Measurements from ENCODE around the gene NRG2. TPM values are rescaled to one million over a fixed set of nuclear protein-coding genes. Genes with fewer than 3 reads are reported as not detected.

Gene NRG2
- total RNA-seq, 1 experiment from 2014 or later = not detected

DNA sequence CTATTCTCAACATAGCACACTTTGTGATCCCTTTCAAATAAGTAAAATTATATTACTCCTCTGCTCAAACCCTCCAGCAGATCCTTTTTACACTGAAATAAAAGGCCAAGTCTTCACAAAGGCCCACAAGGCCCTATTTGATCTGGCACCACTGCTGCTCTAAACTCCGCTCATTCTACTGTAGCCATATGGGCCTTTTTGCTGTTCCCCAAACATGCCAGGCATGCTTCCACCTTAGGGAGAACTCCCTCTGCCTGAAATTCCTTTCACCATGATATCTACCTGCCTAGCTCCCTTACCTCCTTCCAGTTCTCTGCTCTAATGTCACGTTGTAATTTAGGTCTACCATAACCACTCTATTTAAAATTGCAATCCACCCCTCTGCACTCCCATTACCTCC, 28.3 kb downstream of the NRG2 start:
- H3K4me1 ChIP-seq (ENCODE audit: low read length) = no peaks in the 10 kb centered on the region
- H3K9me2 ChIP-seq (replicated peaks; ENCODE audit: insufficient read depth, low read length) = no peaks in the 10 kb centered on the region
- H3K79me2 ChIP-seq (ENCODE audit: low read length) = no peaks in the 10 kb centered on the region
- no peaks in the 10 kb centered on the region for H3K36me3 ChIP-seq (ENCODE audit: insufficient read depth, low read length)
- H3K4me3 ChIP-seq (ENCODE audit: low read length) = no peak overlapping the region
- no peak overlapping the region for H3K27ac ChIP-seq (ENCODE audit: low read length)
- H3K4me2 ChIP-seq (ENCODE audit: low read depth, low read length, poor library complexity, severe bottlenecking) = no peak overlapping the region
- H3K9ac ChIP-seq (ENCODE audit: low read length) = no peak overlapping the region
- no peak for DNase-seq
- no peaks in the 10 kb centered on the region for H4K20me1 ChIP-seq (ENCODE audit: insufficient read depth, low read depth, low read length)
- no peaks in the 10 kb centered on the region for H3K9me3 ChIP-seq (ENCODE audit: low read length)
- no peak overlapping the region for H2AFZ ChIP-seq (ENCODE audit: low read length)
- no peaks in the 10 kb centered on the region for H3K27me3 ChIP-seq (ENCODE audit: low read length)

DNA sequence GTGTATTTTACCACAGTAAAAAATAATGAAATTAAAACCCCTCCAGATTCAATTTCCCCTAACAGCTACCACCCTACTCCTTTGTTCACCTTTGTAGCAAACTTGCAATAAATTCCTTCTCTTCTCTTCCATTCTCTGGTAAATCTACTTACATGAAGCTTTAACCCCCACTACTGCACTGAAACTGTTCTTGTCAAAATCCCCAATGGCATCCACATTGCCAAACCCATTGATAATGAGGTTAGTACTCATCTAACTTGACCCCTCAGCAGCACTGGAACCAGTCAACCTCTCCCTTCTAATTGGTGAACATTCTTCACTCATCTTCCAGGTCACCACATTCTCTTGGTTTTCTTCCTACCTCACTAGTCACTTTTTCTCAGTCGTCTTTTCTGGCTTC, 29.6 kb downstream of the NRG2 start:
- H3K4me1 ChIP-seq (ENCODE audit: low read length) = no peaks in the 10 kb centered on the region
- DNase-seq = no peak
- no peaks in the 10 kb centered on the region for H3K36me3 ChIP-seq (ENCODE audit: insufficient read depth, low read length)
- no peaks in the 10 kb centered on the region for H3K79me2 ChIP-seq (ENCODE audit: low read length)
- no peaks in the 10 kb centered on the region for H3K27me3 ChIP-seq (ENCODE audit: low read length)
- H3K27ac ChIP-seq (ENCODE audit: low read length) = no peak overlapping the region
- H4K20me1 ChIP-seq (ENCODE audit: insufficient read depth, low read depth, low read length) = no peaks in the 10 kb centered on the region
- H3K9me3 ChIP-seq (ENCODE audit: low read length) = no peaks in the 10 kb centered on the region
- H3K4me3 ChIP-seq (ENCODE audit: low read length) = no peak overlapping the region
- H3K9me2 ChIP-seq (replicated peaks; ENCODE audit: insufficient read depth, low read length) = no peaks in the 10 kb centered on the region
- no peak overlapping the region for H2AFZ ChIP-seq (ENCODE audit: low read length)
- H3K4me2 ChIP-seq (ENCODE audit: low read depth, low read length, poor library complexity, severe bottlenecking) = no peak overlapping the region
- no peak overlapping the region for H3K9ac ChIP-seq (ENCODE audit: low read length)

DNA sequence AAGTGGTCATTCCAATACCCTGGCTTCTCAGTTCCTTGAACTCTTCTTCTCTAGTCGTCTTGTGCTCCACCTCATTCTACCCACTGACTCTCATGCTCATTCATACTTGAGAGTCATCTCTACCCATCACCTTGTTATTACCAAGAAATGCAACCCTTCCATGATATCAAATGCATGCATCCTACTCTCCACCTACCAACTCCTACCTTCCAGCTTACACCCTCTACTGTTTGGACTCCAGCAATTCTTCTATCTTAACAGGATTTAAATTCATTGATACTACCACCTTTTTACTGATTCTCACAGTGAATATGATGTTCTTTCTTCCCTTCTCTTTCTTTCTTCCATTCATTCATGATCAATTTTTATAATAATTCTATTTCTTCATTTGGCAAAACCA, 30.7 kb downstream of the NRG2 start:
- H3K4me2 ChIP-seq (ENCODE audit: low read depth, low read length, poor library complexity, severe bottlenecking) = no peak overlapping the region
- DNase-seq = no peak
- H3K27ac ChIP-seq (ENCODE audit: low read length) = no peak overlapping the region
- no peaks in the 10 kb centered on the region for H3K79me2 ChIP-seq (ENCODE audit: low read length)
- no peaks in the 10 kb centered on the region for H4K20me1 ChIP-seq (ENCODE audit: insufficient read depth, low read depth, low read length)
- H3K9me2 ChIP-seq (replicated peaks; ENCODE audit: insufficient read depth, low read length) = no peaks in the 10 kb centered on the region
- no peaks in the 10 kb centered on the region for H3K36me3 ChIP-seq (ENCODE audit: insufficient read depth, low read length)
- H3K9me3 ChIP-seq (ENCODE audit: low read length) = no peaks in the 10 kb centered on the region
- no peaks in the 10 kb centered on the region for H3K27me3 ChIP-seq (ENCODE audit: low read length)
- no peaks in the 10 kb centered on the region for H3K4me1 ChIP-seq (ENCODE audit: low read length)
- no peak overlapping the region for H2AFZ ChIP-seq (ENCODE audit: low read length)
- H3K9ac ChIP-seq (ENCODE audit: low read length) = no peak overlapping the region
- H3K4me3 ChIP-seq (ENCODE audit: low read length) = no peak overlapping the region

DNA sequence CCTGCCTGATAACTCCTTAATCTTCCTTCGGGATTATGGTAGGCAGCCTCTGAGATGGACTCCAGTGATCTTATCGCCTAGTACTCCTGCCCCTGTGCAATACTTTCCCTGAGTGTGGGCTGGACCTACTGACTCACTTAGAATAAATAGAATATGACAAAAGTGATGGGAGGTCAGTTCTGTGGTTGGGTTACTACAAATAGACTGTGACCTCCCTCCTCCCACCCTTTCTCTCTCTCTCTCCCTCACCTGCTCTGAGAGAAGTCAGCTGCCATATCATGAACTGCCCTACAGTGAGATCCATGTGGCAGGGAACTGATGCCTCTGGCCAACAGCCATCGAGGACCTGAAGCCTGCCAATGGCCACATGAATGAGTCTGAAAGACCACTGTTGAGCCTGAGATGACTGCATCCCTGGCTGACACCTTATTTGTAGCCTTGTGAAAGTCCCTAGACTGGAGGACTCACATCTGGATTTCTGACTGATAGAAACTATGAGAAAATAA, 31.7 kb downstream of the NRG2 start:
- Histone ChIP-seq H3K4me2 (ENCODE audit: low read depth, low read length, poor library complexity, severe bottlenecking) (no peak overlapping the region), H3K27ac (ENCODE audit: low read length) (no peak overlapping the region)
- no peak for DNase-seq

DNA sequence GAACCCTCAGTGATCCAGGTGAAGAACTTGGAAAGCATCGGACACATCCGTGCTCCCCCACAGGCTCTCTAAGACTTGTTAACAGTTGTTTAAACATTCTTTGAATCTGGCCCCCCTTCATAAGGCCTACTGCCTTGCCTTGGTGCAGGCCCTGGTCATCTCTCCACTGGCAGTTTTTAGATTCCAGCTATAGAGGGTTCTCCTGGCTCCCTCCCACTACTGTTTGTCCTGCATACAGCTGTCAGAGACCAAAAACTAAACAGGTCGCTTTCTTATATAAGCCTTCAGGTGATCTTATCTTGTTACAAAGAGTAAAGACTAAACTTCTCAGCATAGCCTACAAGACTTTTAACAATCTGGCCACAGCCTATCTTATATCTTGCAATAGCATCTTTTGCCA, 32.3 kb downstream of the NRG2 start:
- H3K4me3 ChIP-seq (ENCODE audit: low read length) = no peak overlapping the region
- no peak for DNase-seq
- no peak overlapping the region for H3K27ac ChIP-seq (ENCODE audit: low read length)

More for the DNA sequence above, 31.7 kb downstream of the NRG2 start:
- H3K9me3 ChIP-seq (ENCODE audit: low read length) = no peaks in the 10 kb centered on the region
- H2AFZ ChIP-seq (ENCODE audit: low read length) = no peak overlapping the region
- H3K27me3 ChIP-seq (ENCODE audit: low read length) = no peaks in the 10 kb centered on the region
- H3K36me3 ChIP-seq (ENCODE audit: insufficient read depth, low read length) = no peaks in the 10 kb centered on the region
- no peak overlapping the region for H3K9ac ChIP-seq (ENCODE audit: low read length)
- H3K4me1 ChIP-seq (ENCODE audit: low read length) = no peaks in the 10 kb centered on the region
- no peaks in the 10 kb centered on the region for H3K9me2 ChIP-seq (replicated peaks; ENCODE audit: insufficient read depth, low read length)
- H4K20me1 ChIP-seq (ENCODE audit: insufficient read depth, low read depth, low read length) = no peaks in the 10 kb centered on the region
- no peak overlapping the region for H3K4me3 ChIP-seq (ENCODE audit: low read length)
- no peaks in the 10 kb centered on the region for H3K79me2 ChIP-seq (ENCODE audit: low read length)

DNA sequence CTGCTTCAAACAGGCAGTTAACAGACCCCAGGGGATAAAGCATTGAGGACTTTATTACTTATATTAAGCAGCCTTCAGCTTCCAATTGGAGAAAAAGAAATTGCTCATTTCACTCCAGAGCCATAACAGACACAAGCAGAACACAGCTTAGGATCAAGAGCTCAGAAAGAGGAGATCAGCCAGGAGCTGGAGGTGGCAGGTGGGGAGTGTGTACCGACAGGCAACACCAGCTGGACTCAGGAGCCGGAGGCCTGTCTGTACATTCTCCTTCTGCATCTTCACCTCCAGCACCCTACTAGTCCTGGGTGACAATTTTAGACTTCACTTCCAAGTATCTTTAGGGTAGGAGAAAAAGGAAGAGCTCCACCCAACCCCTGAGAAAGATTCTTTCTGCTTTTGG, 35.8 kb downstream of the NRG2 start:
- Histone ChIP-seq H2AFZ (ENCODE audit: low read length) (no peak overlapping the region), H3K9ac (ENCODE audit: low read length) (no peak overlapping the region), H3K4me1 (ENCODE audit: low read length) (no peaks in the 10 kb centered on the region), H3K9me2 (replicated peaks; ENCODE audit: insufficient read depth, low read length) (no peaks in the 10 kb centered on the region), H3K27me3 (ENCODE audit: low read length) (no peaks in the 10 kb centered on the region), H3K4me2 (ENCODE audit: low read depth, low read length, poor library complexity, severe bottlenecking) (no peak overlapping the region), H3K27ac (ENCODE audit: low read length) (no peak overlapping the region), H3K4me3 (ENCODE audit: low read length) (no peak overlapping the region), H3K9me3 (ENCODE audit: low read length) (no peaks in the 10 kb centered on the region), H3K79me2 (ENCODE audit: low read length) (no peaks in the 10 kb centered on the region), H4K20me1 (ENCODE audit: insufficient read depth, low read depth, low read length) (no peaks in the 10 kb centered on the region), H3K36me3 (ENCODE audit: insufficient read depth, low read length) (no peaks in the 10 kb centered on the region)
- no peak for DNase-seq

More for the DNA sequence above, 32.3 kb downstream of the NRG2 start:
- Histone ChIP-seq H3K9me3 (ENCODE audit: low read length) (no peaks in the 10 kb centered on the region), H3K79me2 (ENCODE audit: low read length) (no peaks in the 10 kb centered on the region), H4K20me1 (ENCODE audit: insufficient read depth, low read depth, low read length) (no peaks in the 10 kb centered on the region), H3K4me1 (ENCODE audit: low read length) (no peaks in the 10 kb centered on the region), H3K9ac (ENCODE audit: low read length) (no peak overlapping the region), H3K27me3 (ENCODE audit: low read length) (no peaks in the 10 kb centered on the region), H3K36me3 (ENCODE audit: insufficient read depth, low read length) (no peaks in the 10 kb centered on the region), H3K4me2 (ENCODE audit: low read depth, low read length, poor library complexity, severe bottlenecking) (no peak overlapping the region), H2AFZ (ENCODE audit: low read length) (no peak overlapping the region), H3K9me2 (replicated peaks; ENCODE audit: insufficient read depth, low read length) (no peaks in the 10 kb centered on the region)

DNA sequence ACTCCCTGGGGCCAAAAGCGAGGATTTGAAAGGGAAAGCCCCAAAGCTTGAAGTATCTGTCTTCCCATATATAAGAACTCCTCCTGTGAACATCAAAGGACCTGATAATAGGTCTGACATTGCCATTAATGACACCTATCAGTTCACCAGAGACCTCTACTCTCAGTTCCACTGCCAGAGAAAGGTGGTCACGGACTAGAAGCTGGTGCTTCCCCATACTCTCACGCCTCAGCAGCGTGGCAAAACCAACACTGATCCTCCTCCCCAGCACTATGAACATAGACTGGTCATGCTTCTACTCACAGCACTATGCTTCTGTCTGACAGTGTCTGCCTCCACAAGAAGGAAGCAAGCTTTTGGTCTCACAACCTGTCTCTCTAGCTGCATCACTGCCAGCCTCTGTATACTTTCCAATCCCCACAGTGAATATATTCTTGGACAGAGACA, 37.9 kb downstream of the NRG2 start:
- Histone ChIP-seq H3K27me3 (ENCODE audit: low read length) (no peaks in the 10 kb centered on the region), H3K79me2 (ENCODE audit: low read length) (no peaks in the 10 kb centered on the region), H3K9me2 (replicated peaks; ENCODE audit: insufficient read depth, low read length) (no peaks in the 10 kb centered on the region), H3K36me3 (ENCODE audit: insufficient read depth, low read length) (no peaks in the 10 kb centered on the region), H3K4me1 (ENCODE audit: low read length) (no peaks in the 10 kb centered on the region), H3K9ac (ENCODE audit: low read length) (no peak overlapping the region), H3K4me3 (ENCODE audit: low read length) (no peak overlapping the region), H3K27ac (ENCODE audit: low read length) (no peak overlapping the region), H2AFZ (ENCODE audit: low read length) (no peak overlapping the region), H4K20me1 (ENCODE audit: insufficient read depth, low read depth, low read length) (no peaks in the 10 kb centered on the region), H3K4me2 (ENCODE audit: low read depth, low read length, poor library complexity, severe bottlenecking) (no peak overlapping the region), H3K9me3 (ENCODE audit: low read length) (no peaks in the 10 kb centered on the region)
- DNase-seq = no peak

DNA sequence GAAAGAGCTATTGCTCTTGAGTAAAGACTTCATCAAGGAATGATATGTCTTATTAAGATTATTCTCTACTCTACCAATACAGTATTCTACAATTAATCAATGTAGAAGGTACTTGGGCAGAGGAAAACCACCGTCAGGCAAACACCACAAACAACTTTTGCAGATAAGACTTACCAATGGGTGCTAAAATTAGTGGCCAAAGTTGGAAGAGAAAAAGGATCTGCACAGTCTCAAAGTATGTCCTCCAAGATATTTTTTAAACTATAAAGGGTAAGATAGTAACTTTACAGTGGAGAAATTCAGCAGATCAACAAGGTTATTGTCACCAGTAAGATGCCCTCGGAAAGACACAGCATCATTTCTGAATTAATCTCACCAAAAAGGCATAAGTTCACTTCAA, 38.9 kb downstream of the NRG2 start:
- H3K4me2 ChIP-seq (ENCODE audit: low read depth, low read length, poor library complexity, severe bottlenecking) = no peak overlapping the region
- no peak overlapping the region for H3K4me3 ChIP-seq (ENCODE audit: low read length)
- H3K9me2 ChIP-seq (replicated peaks; ENCODE audit: insufficient read depth, low read length) = no peaks in the 10 kb centered on the region
- no peaks in the 10 kb centered on the region for H3K9me3 ChIP-seq (ENCODE audit: low read length)
- no peaks in the 10 kb centered on the region for H3K36me3 ChIP-seq (ENCODE audit: insufficient read depth, low read length)
- no peak overlapping the region for H3K9ac ChIP-seq (ENCODE audit: low read length)
- no peak overlapping the region for H3K27ac ChIP-seq (ENCODE audit: low read length)
- no peak overlapping the region for H2AFZ ChIP-seq (ENCODE audit: low read length)
- no peaks in the 10 kb centered on the region for H4K20me1 ChIP-seq (ENCODE audit: insufficient read depth, low read depth, low read length)
- H3K4me1 ChIP-seq (ENCODE audit: low read length) = no peaks in the 10 kb centered on the region
- no peak for DNase-seq
- H3K27me3 ChIP-seq (ENCODE audit: low read length) = no peaks in the 10 kb centered on the region
- no peaks in the 10 kb centered on the region for H3K79me2 ChIP-seq (ENCODE audit: low read length)

DNA sequence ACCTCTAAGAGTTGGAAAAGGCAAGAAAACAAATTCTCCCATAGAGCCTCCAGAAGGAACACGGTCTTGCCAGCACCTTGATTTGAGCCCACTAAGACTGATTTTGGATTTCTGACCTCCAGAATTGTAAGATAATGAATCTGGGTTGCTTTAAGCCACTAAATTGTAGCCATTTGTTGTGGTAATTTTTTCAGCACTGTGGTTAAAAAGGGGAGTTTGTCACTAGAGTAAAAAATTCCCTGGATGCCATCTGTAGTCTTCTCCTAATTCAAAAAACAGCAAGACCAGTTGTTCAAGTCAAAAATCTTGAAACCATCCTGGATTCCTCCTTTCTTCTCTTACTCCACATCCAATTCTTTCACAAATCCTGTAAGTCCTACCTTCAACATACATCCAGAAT, 39.6 kb downstream of the NRG2 start:
- H3K79me2 ChIP-seq (ENCODE audit: low read length) = no peaks in the 10 kb centered on the region
- no peak overlapping the region for H3K4me2 ChIP-seq (ENCODE audit: low read depth, low read length, poor library complexity, severe bottlenecking)
- H2AFZ ChIP-seq (ENCODE audit: low read length) = no peak overlapping the region

More for the DNA sequence above, 39.6 kb downstream of the NRG2 start:
- no peaks in the 10 kb centered on the region for H3K4me1 ChIP-seq (ENCODE audit: low read length)
- H4K20me1 ChIP-seq (ENCODE audit: insufficient read depth, low read depth, low read length) = no peaks in the 10 kb centered on the region
- DNase-seq = no peak
- H3K36me3 ChIP-seq (ENCODE audit: insufficient read depth, low read length) = no peaks in the 10 kb centered on the region
- no peak overlapping the region for H3K4me3 ChIP-seq (ENCODE audit: low read length)
- no peak overlapping the region for H3K27ac ChIP-seq (ENCODE audit: low read length)
- H3K9me2 ChIP-seq (replicated peaks; ENCODE audit: insufficient read depth, low read length) = no peaks in the 10 kb centered on the region
- H3K9me3 ChIP-seq (ENCODE audit: low read length) = no peaks in the 10 kb centered on the region
- no peaks in the 10 kb centered on the region for H3K27me3 ChIP-seq (ENCODE audit: low read length)
- H3K9ac ChIP-seq (ENCODE audit: low read length) = no peak overlapping the region
